Sciatic nerve (tissue), 2 donors: Measurements from ENCODE around the gene FCHSD2. TPM values are rescaled to one million over a fixed set of nuclear protein-coding genes. Genes with fewer than 3 reads are reported as not detected.
A peak's percentile ranks its signal among the peaks of the same experiment; 100 is the strongest.
"Not testable (repeated sequence)": the region's sequence is repeated elsewhere in the genome, so short reads cannot be mapped to it uniquely, and the experiment has no call there.

ENCODE experiments used
- ATAC-seq: fragments of 200-7000 bp; cut with Tn5 transposase; one replicate; pipeline ENCODE4 v1.9.1; 2020; ENCODE audit warnings: mild to moderate bottlenecking, moderate library complexity
- DNase-seq: peaks from one replicate; pipeline ENCODE4 v3.0.0-alpha.2; 2020; ENCODE audit warnings: low spot score
- intact Hi-C: fragments of 100-400 bp; cut with DNase I; formaldehyde crosslinking; loops from one replicate; pipeline ENCODE4 v1.14.2; 2022
- total RNA-seq: library from RNA; stranded (reverse); fragmentation: NEBNext Ultra II Directional; extraction: Animal tissue kit (Norgen Biotek cat#: 25700); gene quantifications from one replicate; pipeline ENCODE4 v1.2.1, GENCODE V29; 2021
- donor health status: DM: no; HTN: no; CAD: no.
- donor health status: DM: no; HTN: no; CAD: no.

FCHSD2 gene
- total RNA-seq, 1 donor from 2014 or later, result 64.7 TPM

- DNase-seq, result no peak
- ATAC-seq, result no peak
- intact Hi-C loops, result no loop called here
Observed at GRCh38 chr11:72929256-72929655, 212.9 kb downstream of the FCHSD2 start.

DNA sequence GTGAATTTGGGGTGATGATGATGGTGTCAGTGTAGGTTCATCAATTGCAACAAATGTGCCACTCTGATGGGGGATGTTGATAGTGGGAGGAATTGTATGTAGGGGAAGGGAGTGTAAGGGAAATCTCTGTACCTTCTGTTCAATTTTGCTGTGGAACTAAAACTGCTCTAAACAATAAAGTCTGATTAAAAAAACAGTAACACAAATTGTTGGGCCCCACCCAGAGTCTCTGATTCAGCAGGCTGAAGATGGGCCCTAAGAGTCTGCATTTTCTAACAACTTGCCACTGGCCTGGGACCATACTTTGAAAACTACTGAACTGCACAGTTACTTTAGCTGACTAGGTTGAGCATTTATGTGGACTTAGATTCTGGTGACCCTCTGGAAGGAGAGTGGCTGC, 214.7 kb downstream of the FCHSD2 start:
- ATAC-seq, result no peak

DNA sequence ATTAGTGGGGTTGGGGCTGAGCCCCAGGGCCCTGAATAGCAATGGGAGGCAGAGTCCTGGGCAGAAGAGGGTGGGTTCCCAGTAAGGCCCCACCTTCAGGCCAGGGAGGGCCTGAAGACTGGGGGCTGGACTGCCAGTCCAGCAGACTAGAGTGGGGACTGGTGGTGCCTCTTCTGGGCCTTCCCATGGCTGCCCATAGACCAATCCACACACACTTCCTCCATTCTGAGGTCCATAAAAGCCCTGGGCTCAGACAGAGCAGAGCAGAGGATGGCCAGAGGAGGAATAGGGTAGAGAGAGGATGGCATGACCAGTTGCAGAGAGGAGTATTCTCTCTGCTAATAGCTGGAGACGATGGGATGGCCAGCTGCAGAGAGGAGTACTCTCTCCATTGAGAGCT, 216.0 kb downstream of the FCHSD2 start:
- ATAC-seq (no peak), DNase-seq (no peak)
- intact Hi-C loops, result no loop called here

More for the DNA sequence above, 214.7 kb downstream of the FCHSD2 start:
- DNase-seq, result no peak
- intact Hi-C loops, result no loop called here

GRCh38 chr11:72925656-72926055, 216.5 kb downstream of the FCHSD2 start:
- no peak for ATAC-seq
- DNase-seq, result no peak
- intact Hi-C loops, result no loop called here

DNA sequence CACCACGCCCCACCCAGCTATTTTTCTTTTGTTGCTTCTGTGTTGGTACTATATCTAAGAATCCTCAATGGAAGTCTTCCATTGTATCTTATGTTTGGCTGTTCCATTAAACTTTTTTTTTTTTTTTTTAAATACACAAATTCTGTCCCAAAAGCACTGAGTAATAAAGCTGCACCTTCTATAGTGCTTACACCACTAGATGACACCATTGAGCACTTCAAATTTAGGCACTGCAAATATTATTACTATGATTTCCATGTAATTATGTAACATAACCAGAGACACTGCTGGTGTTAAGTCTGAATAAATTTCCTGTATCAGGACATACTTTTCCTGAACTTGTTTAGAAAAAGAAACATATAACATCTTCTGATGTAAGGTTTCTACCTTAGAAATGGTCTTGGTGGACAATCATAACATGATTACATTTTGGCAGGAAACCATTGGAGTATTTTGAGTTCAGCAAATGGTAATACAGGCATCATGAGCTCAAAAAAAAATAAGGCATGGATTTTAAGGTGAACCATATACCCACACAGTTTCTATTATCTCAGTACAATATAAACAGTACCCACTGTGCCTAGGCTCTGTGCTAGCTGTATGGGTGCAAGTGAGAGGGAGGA, 217.4 kb downstream of the FCHSD2 start:
- ATAC-seq (peak; percentile 74), DNase-seq (no peak)
- intact Hi-C loops, result no loop called here

DNA sequence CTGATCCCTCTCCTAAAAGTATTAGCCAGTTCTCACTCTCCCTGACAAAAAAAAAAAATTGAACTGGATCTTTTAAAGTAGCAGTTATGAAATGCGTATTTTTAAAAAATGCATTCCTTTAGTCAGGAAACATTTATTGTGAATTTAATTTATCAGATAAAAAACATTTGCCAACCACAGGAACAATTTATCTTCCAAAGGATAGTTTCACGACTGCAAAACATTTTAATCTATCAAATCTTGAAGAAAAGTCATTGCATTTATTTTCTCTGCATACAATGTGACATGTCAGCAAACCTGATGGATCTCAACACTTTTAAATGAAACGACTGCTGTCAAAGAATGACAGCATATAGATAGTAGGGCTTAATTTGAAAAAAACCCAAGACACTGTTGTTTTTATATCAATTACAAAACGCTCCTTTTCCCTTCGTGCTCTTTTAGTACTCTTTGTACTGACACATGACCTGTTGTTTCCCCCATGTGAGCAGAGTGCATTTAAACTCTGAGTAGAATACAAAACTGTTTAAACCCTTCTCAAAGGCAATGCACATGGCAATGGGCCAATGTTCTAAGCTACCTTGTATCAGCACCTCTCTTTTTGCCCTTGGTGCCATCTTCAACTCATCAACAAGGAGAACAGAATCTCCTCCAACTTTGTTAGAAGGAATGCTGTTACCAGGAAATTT, 220.9 kb downstream of the FCHSD2 start:
- peak; percentile 53 for ATAC-seq
- DNase-seq, result no peak
- intact Hi-C loops, result no loop called here

DNA sequence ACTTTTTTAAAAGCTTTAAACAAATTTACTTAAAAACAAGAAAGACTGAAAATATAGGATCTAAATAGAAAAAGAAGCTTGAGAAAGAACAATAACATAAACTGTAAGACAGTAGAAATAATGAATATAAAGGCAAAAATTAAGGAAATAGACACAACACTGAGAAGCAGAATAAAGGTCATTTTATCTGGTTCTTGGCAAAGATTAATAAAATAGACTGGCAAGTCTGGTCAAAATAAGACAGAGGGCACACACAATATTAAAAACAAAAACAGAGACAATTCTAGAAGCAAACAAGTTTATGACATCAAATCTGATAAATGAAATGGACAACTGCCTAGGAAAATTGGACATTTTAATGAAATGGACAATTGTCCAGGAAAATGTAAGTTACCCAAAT, 222.1 kb downstream of the FCHSD2 start:
- no peak for DNase-seq
- intact Hi-C loops, result no loop called here
- no peak for ATAC-seq

- DNase-seq, result no peak
- intact Hi-C loops, result no loop called here
- ATAC-seq, result no peak
Observed at GRCh38 chr11:72918851-72919250, 223.3 kb downstream of the FCHSD2 start.

- DNase-seq, result no peak
- intact Hi-C loops, result no loop called here
- no peak for ATAC-seq
Observed at GRCh38 chr11:72912253-72912652, 229.9 kb downstream of the FCHSD2 start.

- DNase-seq, ATAC-seq, intact Hi-C loops: not testable (repeated sequence)
Observed at GRCh38 chr11:72909558-72910388, 232.3 kb downstream of the FCHSD2 start.

- ATAC-seq (no peak), DNase-seq (no peak)
- intact Hi-C loops, result no loop called here
Observed at GRCh38 chr11:72908032-72908676, 234.0 kb downstream of the FCHSD2 start.

DNA sequence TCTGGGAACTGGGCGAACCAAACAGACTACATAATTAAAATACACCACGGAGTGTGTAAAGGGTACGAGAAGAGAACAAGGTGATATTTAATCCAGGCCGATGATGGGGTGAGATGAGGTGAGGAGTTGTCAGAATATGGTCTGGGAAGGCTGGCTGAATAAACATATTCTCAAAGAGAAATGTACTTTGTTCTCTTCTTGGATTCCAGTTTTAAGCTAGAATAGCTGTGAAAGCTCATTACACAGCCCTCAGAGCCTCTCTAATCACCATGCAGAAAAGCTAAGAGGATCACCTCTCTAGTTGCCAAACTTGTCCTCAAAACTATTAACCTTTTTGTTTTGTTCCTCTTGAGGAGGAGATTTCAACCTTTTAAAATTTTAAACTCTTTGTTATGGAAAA, 238.1 kb downstream of the FCHSD2 start:
- intact Hi-C loops, result no loop called here
- DNase-seq (no peak), ATAC-seq (no peak)

- intact Hi-C loops, result no loop called here
- ATAC-seq (no peak), DNase-seq (no peak)
Observed at GRCh38 chr11:72901374-72901773, 240.7 kb downstream of the FCHSD2 start.

DNA sequence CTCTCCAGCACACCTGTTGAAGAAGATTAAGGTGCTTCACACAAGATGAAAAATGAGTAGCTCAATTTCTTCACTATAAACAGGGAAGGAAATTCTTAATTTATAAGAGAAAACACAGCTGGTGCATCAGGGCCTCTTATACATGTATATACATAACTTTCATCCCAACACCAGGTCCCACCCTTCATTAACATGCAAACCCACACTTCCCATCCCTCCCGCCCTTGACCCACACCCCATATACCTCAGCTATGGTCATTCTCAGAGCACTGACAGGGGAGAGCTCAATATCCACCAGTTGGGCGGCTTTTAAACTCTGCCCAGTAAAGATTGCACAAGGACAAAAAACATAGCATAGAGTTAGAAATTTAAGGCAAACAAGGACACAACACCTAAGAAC, 242.1 kb downstream of the FCHSD2 start:
- ATAC-seq, result no peak
- intact Hi-C loops, result no loop called here

GRCh38 chr11:72899238-72899637, 242.9 kb downstream of the FCHSD2 start:
- DNase-seq (no peak), ATAC-seq (no peak)
- intact Hi-C loops, result no loop called here

More for the DNA sequence above, 242.1 kb downstream of the FCHSD2 start:
- DNase-seq, result no peak

DNA sequence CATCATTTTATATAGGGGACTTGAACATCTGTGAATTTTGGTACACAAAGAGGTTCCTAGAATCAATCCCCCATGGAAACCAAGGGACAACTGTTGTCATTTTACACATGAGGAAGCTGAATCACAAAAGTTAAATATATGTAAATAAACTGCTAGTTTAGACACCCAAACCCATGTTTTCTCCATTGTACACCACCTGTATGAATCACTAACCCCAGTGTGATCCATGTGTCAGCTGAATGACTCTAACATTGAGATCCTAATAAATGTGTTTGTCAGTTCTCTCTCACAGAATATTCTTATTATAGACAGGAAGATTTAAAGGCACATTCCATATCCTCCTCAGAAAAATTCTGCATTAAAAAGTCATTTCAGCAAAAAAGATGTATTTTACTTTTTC, 244.6 kb downstream of the FCHSD2 start:
- ATAC-seq, result no peak
- intact Hi-C loops, result no loop called here

DNA sequence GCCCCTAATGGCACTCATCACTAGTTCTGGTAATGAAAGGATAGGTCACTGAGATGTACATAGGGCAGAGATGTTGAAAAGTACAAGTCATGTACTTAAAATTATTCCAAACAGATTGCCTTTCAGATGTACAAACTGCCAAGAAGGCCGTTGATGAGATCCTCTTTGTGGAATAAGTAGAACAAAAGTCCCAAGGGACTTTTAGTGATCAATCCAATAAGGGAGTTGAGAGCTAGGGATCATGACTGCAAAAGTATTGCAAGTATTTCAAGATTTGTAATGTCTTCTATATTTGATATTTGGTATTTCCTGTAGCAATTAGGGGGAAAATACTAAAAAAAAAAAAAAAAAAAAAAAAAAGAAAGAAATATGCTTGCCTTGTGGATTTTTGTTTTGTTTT, 245.7 kb downstream of the FCHSD2 start:
- DNase-seq (no peak), ATAC-seq (no peak)
- intact Hi-C loops, result no loop called here

More for the DNA sequence above, 244.6 kb downstream of the FCHSD2 start:
- DNase-seq, result no peak

GRCh38 chr11:72890881-72891280, 251.2 kb downstream of the FCHSD2 start:
- intact Hi-C loops, result no loop called here
- no peak for DNase-seq
- no peak for ATAC-seq

- ATAC-seq (no peak), DNase-seq (no peak)
- intact Hi-C loops, result no loop called here
Observed at GRCh38 chr11:72886619-72887018, 255.5 kb downstream of the FCHSD2 start.
